Keratinocyte (primary cell): ENCODE measurements around the gene BAHCC1. TPM values are rescaled to one million over a fixed set of nuclear protein-coding genes. Genes with fewer than 3 reads are reported as not detected.

Experiments used
- DNase-seq: peaks from one replicate; pipeline ENCODE4 v3.0.0-alpha.2; 2011; ENCODE audit warnings: low read depth, missing footprints, low spot score
- FAIRE-seq: peaks from 2 replicates; lab custom pipeline; 2011; peaks lifted over from hg19 to GRCh38; lab: Jason Lieb, UNC
- H2AFZ ChIP-seq: 2 replicates; pipeline ENCODE4 v1.6.0; 2012; ENCODE audit warnings: low read length, control low read depth, inconsistent platforms; ENCODE audit not compliant: control insufficient read depth
- H3K27ac ChIP-seq: 2 replicates; pipeline ENCODE4 v1.5.1; 2011; ENCODE audit warnings: low read length; ENCODE audit not compliant: control insufficient read depth, insufficient read depth
- H3K27me3 ChIP-seq: 3 replicates; pipeline ENCODE4 v1.6.0; 2011; ENCODE audit warnings: low read length; ENCODE audit not compliant: control insufficient read depth, insufficient read depth; ENCODE audit errors: extremely low read depth
- H3K36me3 ChIP-seq, 2 experiments: 2 replicates in 1 of 2; 3 replicates in 1 of 2; pipeline ENCODE4 v1.5.1; 2011; ENCODE audit warnings: low read length in 2 of 2, mild to moderate bottlenecking in 1 of 2; ENCODE audit not compliant: control insufficient read depth in 2 of 2, insufficient read depth in 2 of 2; ENCODE audit errors: extremely low read depth in 1 of 2
- H3K4me1 ChIP-seq: 3 replicates; pipeline ENCODE4 v1.5.1; 2011; ENCODE audit warnings: low read length; ENCODE audit not compliant: control insufficient read depth, insufficient read depth; ENCODE audit errors: extremely low read depth
- H3K4me2 ChIP-seq: 3 replicates; pipeline ENCODE4 v1.6.0; 2011; ENCODE audit warnings: low read depth, low read length; ENCODE audit not compliant: control insufficient read depth, insufficient read depth; ENCODE audit errors: extremely low read depth
- H3K4me3 ChIP-seq, 3 experiments: fragments of 200-600 bp in 1 of 3; sonication (generic) in 1 of 3; 2 replicates in 2 of 3; 3 replicates in 1 of 3; pipeline ENCODE4 v1.5.1; 2011 to 2016; ENCODE audit warnings: low read length in 3 of 3, mild to moderate bottlenecking in 3 of 3, control low read depth in 2 of 3, inconsistent platforms in 1 of 3, low read depth in 1 of 3, mixed read lengths in 1 of 3, mixed run types in 1 of 3, moderate library complexity in 1 of 3; ENCODE audit not compliant: control insufficient read depth in 2 of 3, insufficient read depth in 2 of 3; ENCODE audit errors: extremely low read depth in 1 of 3
- H3K79me2 ChIP-seq: 2 replicates; pipeline ENCODE4 v1.6.0; 2012; ENCODE audit warnings: low read length; ENCODE audit not compliant: control insufficient read depth, insufficient read depth
- H3K9ac ChIP-seq: 3 replicates; pipeline ENCODE4 v1.6.0; 2011; ENCODE audit warnings: low read length; ENCODE audit not compliant: control insufficient read depth, insufficient read depth; ENCODE audit errors: extremely low read depth
- H3K9me1 ChIP-seq: 3 replicates; pipeline ENCODE4 v1.6.0; 2011; ENCODE audit warnings: low read length; ENCODE audit not compliant: control insufficient read depth, insufficient read depth; ENCODE audit errors: extremely low read depth
- H3K9me3 ChIP-seq: 2 replicates; pipeline ENCODE4 v1.5.1; 2012; ENCODE audit warnings: low read depth, low read length; ENCODE audit not compliant: control insufficient read depth
- H4K20me1 ChIP-seq: 3 replicates; pipeline ENCODE4 v1.6.0; 2011; ENCODE audit warnings: low read length; ENCODE audit not compliant: control insufficient read depth, insufficient read depth; ENCODE audit errors: extremely low read depth
- CTCF ChIP-seq, 3 experiments: IDR thresholded peaks in 1 of 3; conservative IDR thresholded peaks in 1 of 3; optimal IDR thresholded peaks in 1 of 3; 2 replicates in 2 of 3; 3 replicates in 1 of 3; pipeline versions ENCODE3 to v1.5.1; 2011; ENCODE audit warnings: low read length in 3 of 3, mild to moderate bottlenecking in 3 of 3, moderate library complexity in 2 of 3, control low read depth in 1 of 3, inconsistent platforms in 1 of 3; ENCODE audit not compliant: insufficient read depth in 2 of 3; ENCODE audit errors: extremely low read depth in 1 of 3
- EZH2 ChIP-seq: IDR thresholded peaks from one replicate; pipeline ENCODE4 v1.6.1; 2012; ENCODE audit warnings: inconsistent platforms, mild to moderate bottlenecking, low read length, moderate library complexity
- dilution Hi-C: fragments of 300-500 bp; cut with MboI; formaldehyde crosslinking; loops from one replicate; pipeline ENCODE4 v1.7.0; 2020; ENCODE audit warnings: low sequenced_read_pairs; ENCODE audit not compliant: extremely low pct_ligation_motif_present
- polyA plus RNA-seq, 5 experiments: library from polyadenylated mRNA; depleted of rRNA in 3 of 5; stranded (reverse) in 3 of 5; stranded (forward) in 1 of 5; unstranded in 1 of 5; fragments of >200 nt; gene quantifications; 1 replicate in 1 of 5; 2 replicates in 3 of 5; 3 replicates in 1 of 5; pipeline versions ENCODE4 v1.2.1 to v1.2.3, GENCODE V29; 2011 to 2012; ENCODE audit warnings: missing spikeins in 2 of 5, low read depth in 1 of 5, low replicate concordance in 1 of 5
- small RNA-seq, 3 experiments: library from RNA; depleted of rRNA; stranded (forward); fragments of <200 nt; gene quantifications; one replicate each; pipeline ENCODE3, GENCODE V24; 2012; ENCODE audit warnings: low read depth in 3 of 3, low replicate concordance in 1 of 3; ENCODE audit not compliant: insufficient read length in 3 of 3

Gene BAHCC1
- polyA plus RNA-seq, 1 donor (not counting 4 experiments of a cell fraction or from before 2014, with no cell fraction given) = 0.52 TPM

DNA sequence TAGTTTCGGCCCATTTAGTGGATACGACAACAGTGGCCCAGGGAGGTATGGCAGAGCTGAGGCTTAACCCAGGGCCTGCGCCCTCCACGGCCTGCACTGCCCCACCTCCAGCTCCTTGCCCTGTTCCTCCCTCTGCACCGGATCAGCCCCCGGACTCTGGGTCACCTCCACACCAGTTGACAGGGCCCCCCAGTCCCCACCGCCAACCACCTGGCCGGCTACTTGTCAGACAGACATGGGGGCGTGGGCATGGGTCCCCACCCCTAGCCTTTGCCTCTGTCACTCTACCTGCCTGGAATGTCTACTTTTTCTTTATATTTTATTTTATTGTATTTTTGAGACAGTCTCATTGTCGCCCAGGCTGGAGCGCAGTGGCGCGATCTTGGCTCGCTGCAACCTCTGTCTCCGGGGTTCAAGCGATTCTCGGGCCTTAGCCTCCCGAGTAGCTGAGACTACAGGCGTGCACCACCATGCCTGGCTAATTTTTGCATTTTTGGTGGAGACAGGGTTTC, 120.3 kb downstream of the BAHCC1 start:
- Histone ChIP-seq H3K4me3 (peak overlapping the region; percentile 51 to 71 (median 59)), H3K79me2 (peaks cover 19% of the 10 kb centered on the region), H3K9me1 (no peaks in the 10 kb centered on the region), H4K20me1 (peaks cover 17% of the 10 kb centered on the region), H3K4me2 (peak overlapping the region; percentile 93), H3K27ac (peak overlapping the region; percentile 49), H3K36me3 (peaks cover 15% of the 10 kb centered on the region in 2 experiments), H2AFZ (no peak overlapping the region), H3K9ac (peak overlapping the region; percentile 67), H3K27me3 (no peaks in the 10 kb centered on the region), H3K4me1 (peaks cover 14% of the 10 kb centered on the region), H3K9me3 (peaks cover 2% of the 10 kb centered on the region)
- FAIRE-seq (no peak), DNase-seq (no peak)
- TF ChIP-seq EZH2 (no peak), CTCF (optimal IDR thresholded peaks at IDR 0.05 in 1 of 3, IDR thresholded peaks at IDR 0.05 in 1 of 3, conservative IDR thresholded peaks at IDR 0.05 in 1 of 3; ENCODE audit: extremely low read depth in 1 of 3, insufficient read depth in 2 of 3, low read length in 3 of 3) (no peak)
- dilution Hi-C loops = no loop called here

Small RNA genes lying within 50 kb of the gene (small RNA-seq; reads per million reads assigned to genes)
- gene MIR3186 (0 reads per million in 3 experiments), gene MIR4740 (0 to 0.33 (median 0) reads per million in 3 experiments)

Other genes starting within 250 kb of the BAHCC1 start
- not detected in 3 replicates for gene PVALEF, start 229.9 kb upstream of the BAHCC1 start, polyA plus RNA-seq
- 0.16 to 0.54 TPM (median 0.40 TPM) in 3 replicates for gene AATK, start 229.2 kb upstream of the BAHCC1 start, polyA plus RNA-seq
- gene CEP131, start 172.5 kb upstream of the BAHCC1 start, polyA plus RNA-seq = 2.6 to 3.0 TPM (median 2.7 TPM) in 3 replicates
- gene TEPSIN, start 156.4 kb upstream of the BAHCC1 start, polyA plus RNA-seq = 7.1 to 11.5 TPM (median 8.8 TPM) in 3 replicates
- gene NDUFAF8, start 156.1 kb upstream of the BAHCC1 start, polyA plus RNA-seq = 99.5 to 171 TPM (median 109 TPM) in 3 replicates
- 16.8 to 21.2 TPM (median 20.9 TPM) in 3 replicates for gene SLC38A10, start 100.2 kb upstream of the BAHCC1 start, polyA plus RNA-seq
- gene ACTG1, start 117.3 kb downstream of the BAHCC1 start, polyA plus RNA-seq = 1,003 to 6,215 TPM (median 1,867 TPM) in 3 replicates
- gene FSCN2, start 132.9 kb downstream of the BAHCC1 start, polyA plus RNA-seq = not detected in 3 replicates
- 3.8 to 7.4 TPM (median 6.9 TPM) in 3 replicates for gene FAAP100, start 156.9 kb downstream of the BAHCC1 start, polyA plus RNA-seq
- gene NPLOC4, start 241.7 kb downstream of the BAHCC1 start, polyA plus RNA-seq = 64.0 to 76.2 TPM (median 71.7 TPM) in 3 replicates
- 0.89 to 2.9 TPM (median 1.3 TPM) in 3 replicates for gene TSPAN10, start 241.7 kb downstream of the BAHCC1 start, polyA plus RNA-seq